SU-DHL-6 (cell line): ENCODE measurements around the gene CPT1B.

Experiments used
- H2AFZ ChIP-seq: fragments of 200-600 bp; sonication (generic); 2 replicates; pipeline ENCODE4 v1.6.1; 2014; ENCODE audit warnings: low read depth, mild to moderate bottlenecking, moderate library complexity, mixed read lengths, antibody characterized with exemption, low read length; ENCODE audit not compliant: severe bottlenecking
- H3F3A ChIP-seq: fragments of 200-600 bp; shearing (Covaris generic); 2 replicates; pipeline ENCODE4 v1.6.0; 2016; ENCODE audit warnings: antibody characterized with exemption, mild to moderate bottlenecking; ENCODE audit not compliant: insufficient read depth
- H3K27ac ChIP-seq: fragments of 200-600 bp; sonication (generic); 2 replicates; pipeline ENCODE4 v1.5.1; 2016; ENCODE audit warnings: low read depth, mild to moderate bottlenecking, low read length, moderate library complexity, mixed read lengths
- H3K27me3 ChIP-seq: fragments of 200-600 bp; sonication (generic), shearing (Covaris generic); 2 replicates; pipeline ENCODE4 v1.6.0; 2014; ENCODE audit warnings: mild to moderate bottlenecking, low read length
- H3K36me3 ChIP-seq: fragments of 200-600 bp; sonication (generic); 2 replicates; pipeline ENCODE4 v1.6.1; 2014; ENCODE audit warnings: mild to moderate bottlenecking, low read length, mixed read lengths
- H3K4me2 ChIP-seq: fragments of 300-600, 200-600 bp; shearing (Covaris generic), sonication (generic); 2 replicates; pipeline ENCODE4 v1.6.0; 2014; ENCODE audit warnings: low read length, low read depth, mild to moderate bottlenecking; ENCODE audit not compliant: poor library complexity, severe bottlenecking
- H3K4me3 ChIP-seq: fragments of 200-600 bp; sonication (generic); 2 replicates; pipeline ENCODE4 v1.5.1; 2014; ENCODE audit warnings: antibody characterized with exemption, low read length, mild to moderate bottlenecking, mixed read lengths; ENCODE audit not compliant: insufficient read depth, poor library complexity, severe bottlenecking
- H3K79me2 ChIP-seq: fragments of 200-600 bp; sonication (generic); 2 replicates; pipeline ENCODE4 v1.6.1; 2014; ENCODE audit warnings: mild to moderate bottlenecking, low read length, moderate library complexity; ENCODE audit not compliant: insufficient read depth
- H3K9ac ChIP-seq: fragments of 200-600 bp; sonication (generic); 2 replicates; pipeline ENCODE4 v1.7.0; 2014; ENCODE audit warnings: mild to moderate bottlenecking, low read length
- H3K9me2 ChIP-seq: fragments of 200-600 bp; sonication (generic); replicated peaks from 2 replicates; pipeline ENCODE4 v1.6.1; 2014; ENCODE audit warnings: low read length; ENCODE audit not compliant: insufficient read depth
- H3K9me3 ChIP-seq: fragments of 200-600 bp; sonication (generic); 2 replicates; pipeline ENCODE4 v1.6.1; 2014; ENCODE audit warnings: low read length, mixed read lengths; ENCODE audit not compliant: insufficient read depth
- H4K20me1 ChIP-seq: fragments of 200-600 bp; sonication (generic); 2 replicates; pipeline ENCODE4 v1.6.1; 2014; ENCODE audit warnings: low read depth, mild to moderate bottlenecking, antibody characterized with exemption, low read length, moderate library complexity, mixed read lengths
- CTCF ChIP-seq: fragments of 200-600 bp; sonication (generic); IDR thresholded peaks from one replicate; pipeline ENCODE4 v1.5.1; 2017; ENCODE audit warnings: antibody characterized with exemption, mild to moderate bottlenecking, low read length, moderate library complexity; ENCODE audit not compliant: insufficient read depth, poor library complexity, severe bottlenecking
- EZH2phosphoT487 ChIP-seq: fragments of 200-600 bp; sonication (generic), shearing (Covaris generic); conservative IDR thresholded peaks from 2 replicates; pipeline ENCODE4 v1.6.1; 2018; ENCODE audit warnings: mild to moderate bottlenecking, antibody characterized with exemption, low read length, moderate library complexity, mixed read lengths

CPT1B gene

GRCh38 chr22:50523458-50523805 lies 54.8 kb downstream of the CPT1B start:
- H2AFZ ChIP-seq, result no peak overlapping the region
- no peak overlapping the region for H3K27ac ChIP-seq
- H4K20me1 ChIP-seq, result no peaks in the 10 kb centered on the region
- no peaks in the 10 kb centered on the region for H3K27me3 ChIP-seq
- H3K9me3 ChIP-seq, result no peaks in the 10 kb centered on the region
- peaks cover 10% of the 10 kb centered on the region; the same call in 1 of the 2 replicates for H3K79me2 ChIP-seq
- no peak overlapping the region for H3K4me3 ChIP-seq
- no peaks in the 10 kb centered on the region for H3K9me2 ChIP-seq
- TF ChIP-seq EZH2phosphoT487, result no peak
- no peak for TF ChIP-seq CTCF
- H3K4me2 ChIP-seq, result no peak overlapping the region
- H3K9ac ChIP-seq, result no peak overlapping the region
- H3F3A ChIP-seq, result peaks cover 11% of the 10 kb centered on the region; the same call in 1 of the 2 replicates
- H3K36me3 ChIP-seq, result no peaks in the 10 kb centered on the region

GRCh38 chr22:50522806-50523438 lies 55.3 kb downstream of the CPT1B start:
- Histone ChIP-seq H3K9me3 (no peaks in the 10 kb centered on the region), H4K20me1 (no peaks in the 10 kb centered on the region), H3K9ac (no peak overlapping the region), H3K79me2 (peaks cover 10% of the 10 kb centered on the region; the same call in 1 of the 2 replicates), H2AFZ (no peak overlapping the region), H3K27ac (no peak overlapping the region), H3K36me3 (no peaks in the 10 kb centered on the region), H3F3A (peaks cover 6% of the 10 kb centered on the region; the same call in 1 of the 2 replicates), H3K9me2 (no peaks in the 10 kb centered on the region), H3K4me2 (no peak overlapping the region), H3K27me3 (no peaks in the 10 kb centered on the region), H3K4me3 (no peak overlapping the region)
- TF ChIP-seq CTCF, result no peak
- TF ChIP-seq EZH2phosphoT487, result no peak

GRCh38 chr22:50522208-50522805 lies 55.9 kb downstream of the CPT1B start:
- no peaks in the 10 kb centered on the region for H3K9me3 ChIP-seq
- TF ChIP-seq CTCF, result no peak
- TF ChIP-seq EZH2phosphoT487, result no peak
- H3K9ac ChIP-seq, result no peak overlapping the region
- H3K4me2 ChIP-seq, result no peak overlapping the region
- peaks cover 10% of the 10 kb centered on the region; the same call in 1 of the 2 replicates for H3K79me2 ChIP-seq
- no peaks in the 10 kb centered on the region for H3F3A ChIP-seq
- H3K9me2 ChIP-seq, result no peaks in the 10 kb centered on the region
- H4K20me1 ChIP-seq, result no peaks in the 10 kb centered on the region
- no peaks in the 10 kb centered on the region for H3K27me3 ChIP-seq
- no peak overlapping the region for H2AFZ ChIP-seq
- no peak overlapping the region for H3K4me3 ChIP-seq
- no peak overlapping the region for H3K27ac ChIP-seq
- H3K36me3 ChIP-seq, result no peaks in the 10 kb centered on the region
